ENCODE data around the gene USP30.

DNA sequence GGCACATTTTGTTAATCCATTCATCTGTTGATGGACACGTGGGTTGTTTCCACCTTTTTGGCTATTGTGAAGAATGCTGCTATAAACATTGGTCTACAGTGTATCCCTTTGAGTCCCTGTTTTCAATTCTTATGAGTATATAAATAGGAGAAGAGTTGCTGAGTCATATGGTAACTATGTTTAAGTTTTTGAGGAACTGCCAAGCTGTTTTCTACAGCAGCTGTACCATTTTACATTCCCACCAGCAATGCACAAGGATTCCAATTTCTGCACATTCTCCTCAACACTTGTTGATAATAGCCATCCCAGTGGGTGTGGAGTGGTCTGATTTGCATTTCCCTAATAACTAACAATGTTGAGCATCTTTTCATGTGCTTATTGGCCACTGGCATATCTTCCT is 24.6 kb upstream of the USP30 start:
- TF ChIP-seq, protein P1, sequence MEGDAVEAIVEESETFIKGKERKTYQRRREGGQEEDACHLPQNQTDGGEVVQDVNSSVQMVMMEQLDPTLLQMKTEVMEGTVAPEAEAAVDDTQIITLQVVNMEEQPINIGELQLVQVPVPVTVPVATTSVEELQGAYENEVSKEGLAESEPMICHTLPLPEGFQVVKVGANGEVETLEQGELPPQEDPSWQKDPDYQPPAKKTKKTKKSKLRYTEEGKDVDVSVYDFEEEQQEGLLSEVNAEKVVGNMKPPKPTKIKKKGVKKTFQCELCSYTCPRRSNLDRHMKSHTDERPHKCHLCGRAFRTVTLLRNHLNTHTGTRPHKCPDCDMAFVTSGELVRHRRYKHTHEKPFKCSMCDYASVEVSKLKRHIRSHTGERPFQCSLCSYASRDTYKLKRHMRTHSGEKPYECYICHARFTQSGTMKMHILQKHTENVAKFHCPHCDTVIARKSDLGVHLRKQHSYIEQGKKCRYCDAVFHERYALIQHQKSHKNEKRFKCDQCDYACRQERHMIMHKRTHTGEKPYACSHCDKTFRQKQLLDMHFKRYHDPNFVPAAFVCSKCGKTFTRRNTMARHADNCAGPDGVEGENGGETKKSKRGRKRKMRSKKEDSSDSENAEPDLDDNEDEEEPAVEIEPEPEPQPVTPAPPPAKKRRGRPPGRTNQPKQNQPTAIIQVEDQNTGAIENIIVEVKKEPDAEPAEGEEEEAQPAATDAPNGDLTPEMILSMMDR (IDR thresholded peaks at IDR 0.05; ENCODE audit: low read length), result no peak
- TF ChIP-seq EZH2 (IDR thresholded peaks at IDR 0.05; ENCODE audit: borderline replicate concordance, low read length), result no peak
